Upper lobe of left lung (tissue), 6 donors: ENCODE measurements around the gene ANP32A. TPM values are rescaled to one million over a fixed set of nuclear protein-coding genes. Genes with fewer than 3 reads are reported as not detected.
A peak's percentile ranks its signal among the peaks of the same experiment; 100 is the strongest.

Source experiments
- ATAC-seq, 2 donors: fragments of 200-7000 bp; cut with Tn5 transposase; one replicate each; pipeline ENCODE4 v1.9.1; 2022; ENCODE audit warnings: mild to moderate bottlenecking in 2 of 2, moderate library complexity in 2 of 2; ENCODE audit not compliant: low FRiP score in 2 of 2
- DNase-seq, 2 donors: peaks; one replicate each; pipeline ENCODE4 v3.0.0-alpha.2; 2019 to 2020
- H3K27ac ChIP-seq, 4 donors: fragments of 200-600 bp; sonication (generic); one replicate each; pipeline ENCODE4 v1.5.1; 2016 to 2019
- H3K27me3 ChIP-seq, 4 donors: fragments of 200-600 bp; sonication (generic); one replicate each; pipeline ENCODE4 v1.5.1; 2017 to 2019
- H3K36me3 ChIP-seq, 4 donors: fragments of 200-600 bp; sonication (generic); one replicate each; pipeline ENCODE4 v1.5.1; 2016 to 2019
- H3K4me1 ChIP-seq, 4 donors: fragments of 200-600 bp; sonication (generic); one replicate each; pipeline ENCODE4 v1.5.1; 2018 to 2019
- H3K4me3 ChIP-seq, 4 donors: fragments of 200-600 bp; sonication (generic); one replicate each; pipeline ENCODE4 v1.5.1; 2017 to 2019; ENCODE audit warnings: mild to moderate bottlenecking in 2 of 4, moderate library complexity in 1 of 4
- H3K9me3 ChIP-seq, 4 donors: fragments of 200-600 bp; sonication (generic); one replicate each; pipeline ENCODE4 v1.5.1; 2018 to 2019
- CTCF ChIP-seq, 6 experiments: fragments of 450-650 bp in 4 of 6; fragments of 200-600 bp in 2 of 6; sonication (generic) in 2 of 6; IDR thresholded peaks; one replicate each; pipeline ENCODE4 v1.5.1; 2016 to 2019; ENCODE audit warnings: antibody characterized with exemption in 6 of 6
- EP300 ChIP-seq, 4 donors: sonication (generic); formaldehyde crosslinking; IDR thresholded peaks; one replicate each; pipeline ENCODE4 v1.5.1; 2017; ENCODE audit warnings: antibody characterized with exemption in 4 of 4, control low read depth in 2 of 4
- POLR2A ChIP-seq, 4 donors: fragments of 450-650 bp; IDR thresholded peaks; one replicate each; pipeline ENCODE4 v1.5.1; 2016 to 2017; ENCODE audit warnings: antibody characterized with exemption in 4 of 4, mild to moderate bottlenecking in 2 of 4
- POLR2AphosphoS5 ChIP-seq, 2 donors: sonication (generic); formaldehyde crosslinking; IDR thresholded peaks; one replicate each; pipeline ENCODE4 v1.5.1; 2017; ENCODE audit warnings: antibody characterized with exemption in 2 of 2
- WGBS, 2 donors: methylation state at CpG; one replicate each; pipeline ENCODE4 v1.1.5; 2017 to 2018; 5-methylcytosine and 5-hydroxymethylcytosine counted together
- total RNA-seq, 6 donors: library from RNA; depleted of rRNA in 4 of 6; stranded (reverse); fragments of >200 nt in 4 of 6; gene quantifications; one replicate each; pipeline versions ENCODE4 v1.1.0 to v1.2.1, GENCODE V29; 2016 to 2021
- donor health status: DM: no; HTN: no; CAD: no; lungs with moderate emphysema.
- donor health status: DM: no; HTN: yes; CAD: no; lungs with severe emphysema.

The ANP32A gene
- total RNA-seq, 6 donors from 2014 or later: 62.9 to 110 (median 81.5) TPM

- no peaks in the 10 kb centered on the region for H3K27me3 ChIP-seq
- peaks cover 0 to 11% (median 8%) of the 10 kb centered on the region in 4 donors for H3K9me3 ChIP-seq
- ATAC-seq: peak; percentile 11 to 16
- DNase-seq: no peak
- TF ChIP-seq CTCF (IDR thresholded peaks at IDR 0.05) (no peak), POLR2A (IDR thresholded peaks at IDR 0.05) (no peak), POLR2AphosphoS5 (IDR thresholded peaks at IDR 0.05) (no peak), EP300 (IDR thresholded peaks at IDR 0.05) (no peak)
- 91 to 93% methylated on average over 7 of the region's 7 CpGs for WGBS, 2 donors
- H3K4me3 ChIP-seq: no peak overlapping the region
- no peaks in the 10 kb centered on the region for H3K4me1 ChIP-seq
- no peaks in the 10 kb centered on the region for H3K36me3 ChIP-seq
- no peak overlapping the region for H3K27ac ChIP-seq
These were observed 31.8 kb upstream of the ANP32A start for GRCh38 chr15:68852461-68852860.

GRCh38 chr15:68851971-68852370 lies 31.3 kb upstream of the ANP32A start:
- Histone ChIP-seq H3K27ac (no peak overlapping the region), H3K36me3 (no peaks in the 10 kb centered on the region), H3K4me1 (no peaks in the 10 kb centered on the region), H3K4me3 (no peak overlapping the region), H3K27me3 (no peaks in the 10 kb centered on the region), H3K9me3 (peaks cover 0 to 7% (median 4%) of the 10 kb centered on the region in 4 donors)
- DNase-seq: no peak
- TF ChIP-seq POLR2AphosphoS5 (IDR thresholded peaks at IDR 0.05) (no peak), EP300 (IDR thresholded peaks at IDR 0.05) (no peak), POLR2A (IDR thresholded peaks at IDR 0.05) (no peak), CTCF (IDR thresholded peaks at IDR 0.05) (no peak)
- no peak for ATAC-seq
- 80 to 93% methylated on average over 2 of the region's 2 CpGs for WGBS, 2 donors

- Histone ChIP-seq H3K4me3 (no peak overlapping the region), H3K27ac (no peak overlapping the region), H3K27me3 (peaks cover 0 to 4% (median 0%) of the 10 kb centered on the region in 4 donors), H3K9me3 (no peaks in the 10 kb centered on the region), H3K4me1 (no peaks in the 10 kb centered on the region), H3K36me3 (no peaks in the 10 kb centered on the region)
- no peak for TF ChIP-seq POLR2AphosphoS5 (IDR thresholded peaks at IDR 0.05)
- ATAC-seq (no peak), DNase-seq (no peak)
- 77 to 89% methylated on average over 2 of the region's 2 CpGs for WGBS, 2 donors
These were observed 28.8 kb upstream of the ANP32A start for GRCh38 chr15:68849497-68849896.

- no peak for ATAC-seq
- DNase-seq: no peak
- WGBS, 2 donors: 91 to 96% methylated on average over 3 of the region's 3 CpGs
- Histone ChIP-seq H3K4me3 (no peak overlapping the region), H3K36me3 (no peaks in the 10 kb centered on the region), H3K27ac (no peak overlapping the region), H3K4me1 (peaks cover 6 to 11% (median 9%) of the 10 kb centered on the region in 4 donors), H3K27me3 (peaks cover 0 to 18% (median 3%) of the 10 kb centered on the region in 4 donors), H3K9me3 (no peaks in the 10 kb centered on the region)
- TF ChIP-seq POLR2AphosphoS5 (IDR thresholded peaks at IDR 0.05) (no peak), EP300 (IDR thresholded peaks at IDR 0.05) (no peak), CTCF (IDR thresholded peaks at IDR 0.05) (no peak), POLR2A (IDR thresholded peaks at IDR 0.05) (no peak)
These were observed 26.2 kb upstream of the ANP32A start for GRCh38 chr15:68846851-68847439.

- H3K27ac ChIP-seq: no peak overlapping the region
- TF ChIP-seq CTCF (IDR thresholded peaks at IDR 0.05): no peak
- TF ChIP-seq EP300 (IDR thresholded peaks at IDR 0.05): no peak
- no peak for TF ChIP-seq POLR2A (IDR thresholded peaks at IDR 0.05)
- TF ChIP-seq POLR2AphosphoS5 (IDR thresholded peaks at IDR 0.05): no peak
- H3K36me3 ChIP-seq: no peaks in the 10 kb centered on the region
- H3K27me3 ChIP-seq: peaks cover 0 to 18% (median 3%) of the 10 kb centered on the region in 4 donors
- peaks cover 6 to 11% (median 9%) of the 10 kb centered on the region in 4 donors for H3K4me1 ChIP-seq
- 58 to 67% methylated on average over 5 of the region's 5 CpGs for WGBS, 2 donors
- no peak overlapping the region for H3K4me3 ChIP-seq
- ATAC-seq (no peak), DNase-seq (no peak)
- H3K9me3 ChIP-seq: no peaks in the 10 kb centered on the region
These were observed 24.3 kb upstream of the ANP32A start for GRCh38 chr15:68844856-68845550.
